Measurements from ENCODE around the gene GALNT6.

The GALNT6 gene

GRCh38 chr12:51391283-51392123 lies at the start of gene GALNT6:
Gene GALNT6 (minus strand): TSS chr12:51391406. CDS start chr12:51379781, 11,625 bp downstream.
- DNase-seq (ENCODE audit: low spot score) = no peak
- FAIRE-seq = no peak

GRCh38 chr12:51439330-51439729 lies 48.1 kb upstream of the GALNT6 start:
- DNase-seq (ENCODE audit: low spot score) (no peak), FAIRE-seq (no peak)

- no peak for DNase-seq (ENCODE audit: low spot score)
- FAIRE-seq = no peak
Observed at GRCh38 chr12:51437431-51437830, 46.2 kb upstream of the GALNT6 start.

GRCh38 chr12:51434305-51434704 lies 43.1 kb upstream of the GALNT6 start:
- FAIRE-seq (no peak), DNase-seq (ENCODE audit: low spot score) (no peak)

GRCh38 chr12:51432921-51433320 lies 41.7 kb upstream of the GALNT6 start:
- DNase-seq (ENCODE audit: low spot score) = no peak
- no peak for FAIRE-seq

GRCh38 chr12:51430196-51430895 lies 39.1 kb upstream of the GALNT6 start:
- DNase-seq (ENCODE audit: low spot score) (no peak), FAIRE-seq (no peak)

- FAIRE-seq (no peak), DNase-seq (ENCODE audit: low spot score) (no peak)
Observed at GRCh38 chr12:51429700-51430099, 38.5 kb upstream of the GALNT6 start.

- no peak for DNase-seq (ENCODE audit: low spot score)
- FAIRE-seq = no peak
Observed at GRCh38 chr12:51428256-51428655, 37.0 kb upstream of the GALNT6 start.

GRCh38 chr12:51424662-51425539 lies 33.7 kb upstream of the GALNT6 start, which contains the start of gene SLC4A8:
Gene SLC4A8 (plus strand): TSS chr12:51424831. CDS start chr12:51424988, 157 bp downstream.
- FAIRE-seq = no peak
- DNase-seq (ENCODE audit: low spot score) = peak; percentile 30

- DNase-seq (ENCODE audit: low spot score) (no peak), FAIRE-seq (no peak)
Observed at GRCh38 chr12:51424094-51424661, 33.0 kb upstream of the GALNT6 start.

GRCh38 chr12:51421266-51421884 lies 30.2 kb upstream of the GALNT6 start:
- FAIRE-seq = no peak
- DNase-seq (ENCODE audit: low spot score) = peak; percentile 45

GRCh38 chr12:51419425-51420193 lies 28.4 kb upstream of the GALNT6 start:
- no peak for FAIRE-seq
- no peak for DNase-seq (ENCODE audit: low spot score)

GRCh38 chr12:51417826-51418225 lies 26.6 kb upstream of the GALNT6 start:
- FAIRE-seq (no peak), DNase-seq (ENCODE audit: low spot score) (no peak)

- FAIRE-seq (no peak), DNase-seq (ENCODE audit: low spot score) (no peak)
Observed at GRCh38 chr12:51415931-51416330, 24.7 kb upstream of the GALNT6 start.

GRCh38 chr12:51413791-51414190 lies 22.6 kb upstream of the GALNT6 start:
- FAIRE-seq (no peak), DNase-seq (ENCODE audit: low spot score) (no peak)

- DNase-seq (ENCODE audit: low spot score) = no peak
- FAIRE-seq = no peak
Observed at GRCh38 chr12:51413149-51413548, 21.9 kb upstream of the GALNT6 start.

GRCh38 chr12:51409846-51410245 lies 18.6 kb upstream of the GALNT6 start:
- DNase-seq (ENCODE audit: low spot score) = no peak
- no peak for FAIRE-seq

GRCh38 chr12:51407604-51408003 lies 16.4 kb upstream of the GALNT6 start:
- no peak for DNase-seq (ENCODE audit: low spot score)
- FAIRE-seq = no peak

- DNase-seq (ENCODE audit: low spot score) (no peak), FAIRE-seq (no peak)
Observed at GRCh38 chr12:51406859-51407258, 15.7 kb upstream of the GALNT6 start.

- FAIRE-seq (no peak), DNase-seq (ENCODE audit: low spot score) (no peak)
Observed at GRCh38 chr12:51406290-51406689, 15.1 kb upstream of the GALNT6 start.
